Measurements from ENCODE around the gene NDUFA5.
A peak's percentile ranks its signal among the peaks of the same experiment; 100 is the strongest.

NDUFA5 gene

DNA sequence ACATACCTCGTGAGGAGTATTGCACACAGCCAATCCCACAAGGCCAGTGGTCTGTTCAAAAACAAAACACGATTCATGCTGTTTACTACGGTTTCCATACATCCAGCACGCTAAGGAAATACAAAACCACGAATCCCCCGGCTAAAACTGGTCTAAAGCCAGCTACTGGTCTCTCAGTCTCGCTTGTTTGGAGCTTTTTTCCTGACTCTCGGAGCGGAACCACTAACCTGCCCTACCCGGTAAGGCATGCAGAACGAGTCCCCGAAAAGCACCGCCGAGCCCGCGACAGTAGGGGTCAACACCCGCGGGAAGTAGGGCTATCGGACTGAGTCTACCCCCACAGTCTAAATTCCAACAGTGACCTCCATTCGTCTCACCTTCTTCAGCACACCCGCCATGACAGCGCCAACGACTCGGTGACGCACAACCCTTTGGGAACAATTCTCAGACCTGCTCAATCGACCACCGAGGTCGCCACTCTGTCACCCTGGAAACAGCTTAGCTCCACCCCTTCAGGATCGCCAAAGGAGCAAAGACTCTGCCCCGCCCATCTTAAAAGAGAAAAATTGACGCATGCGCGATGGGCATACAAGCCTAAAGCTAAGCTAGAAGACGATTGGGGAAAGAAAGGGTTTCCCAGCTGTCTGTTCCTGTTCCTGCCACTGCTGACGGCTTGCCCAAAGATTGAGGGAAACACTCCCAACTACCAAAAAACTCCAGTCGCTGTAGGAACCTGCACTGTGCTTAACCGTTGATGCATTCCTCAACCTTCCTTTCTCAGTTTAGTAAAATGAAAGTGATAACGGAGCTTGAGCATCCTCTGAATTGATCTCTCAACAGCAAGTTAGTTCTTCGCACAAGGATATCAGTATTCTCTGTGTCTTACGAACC is at the start of gene NDUFA5:
TSS of gene NDUFA5 (minus strand) at position 421 of the 891 bp plus-strand sequence. CDS start at position 398, 23 bp downstream.
- peaks cover 9% of the 10 kb centered on the region for H3K27me3 Mint-ChIP-seq
- H3K4me3 Mint-ChIP-seq: no peak within 1 kb of the TSS
- no peak within 1 kb of the TSS for H3K27ac Mint-ChIP-seq
- H3K36me3 Mint-ChIP-seq: peaks cover 11% of the 10 kb centered on the region
- ATAC-seq: peak; percentile 99
- peaks cover 13% of the 10 kb centered on the region for H3K4me1 Mint-ChIP-seq
- peaks cover 3% of the 10 kb centered on the region for H3K9me3 Mint-ChIP-seq

DNA sequence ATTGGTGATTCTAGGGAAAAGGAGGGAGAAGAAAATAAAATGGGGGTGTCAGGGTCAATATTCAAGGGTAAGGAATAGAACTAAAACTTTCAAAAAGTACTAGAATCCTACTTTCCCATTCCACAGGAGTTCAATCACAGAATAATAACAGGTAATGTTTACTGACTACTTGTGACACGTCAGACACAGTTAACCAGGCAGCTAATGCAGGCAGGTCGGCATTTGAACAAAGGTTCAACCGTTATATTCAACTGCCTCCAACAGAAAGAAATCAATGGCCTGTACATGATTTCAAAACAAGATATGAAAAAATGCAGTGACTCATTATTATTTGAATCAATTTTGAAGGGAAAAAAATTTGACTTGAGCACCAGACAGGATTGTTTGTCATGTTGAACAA is 47.1 kb upstream of the NDUFA5 start:
- Mint-ChIP-seq H3K36me3 (no peaks in the 10 kb centered on the region), H3K4me3 (no peak overlapping the region), H3K27ac (no peak overlapping the region), H3K27me3 (peaks cover 13% of the 10 kb centered on the region), H3K9me3 (no peaks in the 10 kb centered on the region), H3K4me1 (no peaks in the 10 kb centered on the region)
- no peak for ATAC-seq

DNA sequence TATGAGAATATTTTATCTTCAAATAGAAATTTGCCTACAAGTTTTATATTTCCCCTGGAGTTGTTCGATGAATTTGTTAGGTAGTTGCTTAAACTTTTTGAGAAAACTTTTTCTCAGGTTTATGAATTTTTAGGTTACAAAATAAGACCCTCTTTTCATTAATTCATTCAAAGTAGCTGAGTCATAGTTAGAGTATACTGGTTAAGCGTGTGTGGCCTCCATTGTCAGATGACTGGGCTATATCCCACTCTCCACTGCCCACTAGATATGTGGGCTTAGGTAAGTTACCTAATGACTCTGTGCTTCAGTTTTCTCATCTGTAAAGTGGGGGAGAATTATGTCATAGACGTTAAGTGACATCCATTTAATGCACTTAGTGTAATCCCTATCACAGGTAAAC is 45.0 kb upstream of the NDUFA5 start:
- no peaks in the 10 kb centered on the region for H3K9me3 Mint-ChIP-seq
- no peaks in the 10 kb centered on the region for H3K4me1 Mint-ChIP-seq
- ATAC-seq: no peak
- no peak overlapping the region for H3K27ac Mint-ChIP-seq
- no peaks in the 10 kb centered on the region for H3K36me3 Mint-ChIP-seq
- peaks cover 19% of the 10 kb centered on the region for H3K27me3 Mint-ChIP-seq
- no peak overlapping the region for H3K4me3 Mint-ChIP-seq

DNA sequence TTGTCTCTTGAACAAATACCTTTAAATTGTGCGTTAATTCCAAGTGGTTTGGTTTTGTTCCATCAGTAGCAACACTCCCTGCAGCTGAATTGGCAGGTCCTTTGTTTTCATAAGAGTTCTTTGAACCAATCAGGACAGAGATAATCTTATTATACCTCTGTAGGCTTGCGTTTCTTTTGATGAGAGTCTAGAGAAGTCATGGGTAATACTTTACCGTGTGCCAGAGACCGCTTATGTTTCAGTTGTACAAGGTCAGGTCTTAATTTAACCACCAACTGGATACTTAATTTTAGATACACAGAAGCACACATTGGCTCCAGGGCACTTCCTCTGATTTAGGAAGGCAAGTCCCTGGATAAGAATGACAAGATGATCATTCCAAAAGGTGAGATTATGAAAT is 43.9 kb upstream of the NDUFA5 start, which contains the start of gene ASB15:
TSS of gene ASB15 (plus strand) at position 292 of the 400 bp plus-strand sequence. CDS start 12,682 bp downstream, outside the sequence.
- Mint-ChIP-seq H3K27me3 (peaks cover 21% of the 10 kb centered on the region), H3K9me3 (no peaks in the 10 kb centered on the region), H3K27ac (no peak within 1 kb of the TSS), H3K4me1 (no peaks in the 10 kb centered on the region), H3K36me3 (no peaks in the 10 kb centered on the region), H3K4me3 (no peak within 1 kb of the TSS)
- no peak for ATAC-seq

DNA sequence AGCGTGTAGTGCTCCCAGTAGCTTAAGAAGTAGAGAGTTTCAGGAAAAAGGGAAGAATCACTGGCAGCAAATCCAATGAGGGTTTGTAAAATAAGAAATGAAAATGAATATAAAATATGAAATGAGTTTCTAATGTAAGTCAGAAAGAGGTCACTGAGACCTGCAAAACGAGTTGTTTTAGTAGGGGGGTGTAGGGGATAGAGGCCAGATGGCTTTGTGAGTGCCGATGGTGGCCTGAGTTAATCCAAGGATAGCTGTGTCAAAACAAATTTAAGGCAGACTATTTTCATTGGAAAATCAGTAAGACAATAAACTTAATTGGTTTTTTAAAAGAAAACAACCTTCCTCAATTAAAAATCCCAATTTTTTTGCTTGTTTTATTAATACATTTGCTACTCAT is 43.3 kb upstream of the NDUFA5 start:
- ATAC-seq: no peak
- Mint-ChIP-seq H3K27ac (no peak overlapping the region), H3K4me1 (no peaks in the 10 kb centered on the region), H3K4me3 (no peak overlapping the region), H3K9me3 (no peaks in the 10 kb centered on the region), H3K36me3 (no peaks in the 10 kb centered on the region), H3K27me3 (peaks cover 21% of the 10 kb centered on the region)

DNA sequence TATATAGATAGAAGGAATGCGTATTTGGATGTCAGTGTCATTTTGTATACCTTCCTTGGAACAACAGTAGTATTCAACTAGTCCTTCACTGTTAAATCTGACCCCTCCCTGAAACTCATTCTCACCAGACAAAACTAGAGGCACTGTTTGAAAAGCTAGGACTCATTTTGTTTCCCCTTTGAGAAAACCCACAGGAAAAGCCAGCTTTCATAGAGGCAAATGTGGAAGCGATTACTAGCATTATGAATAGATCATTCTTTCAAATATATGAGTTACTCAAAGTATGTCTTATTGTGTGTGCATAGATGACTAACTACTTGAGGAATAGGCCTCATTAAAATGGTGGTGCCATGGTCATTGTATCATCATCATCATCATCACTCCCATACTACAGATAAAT is 42.1 kb upstream of the NDUFA5 start:
- ATAC-seq: no peak
- Mint-ChIP-seq H3K4me3 (no peak overlapping the region), H3K9me3 (no peaks in the 10 kb centered on the region), H3K4me1 (no peaks in the 10 kb centered on the region), H3K27ac (no peak overlapping the region), H3K27me3 (peaks cover 31% of the 10 kb centered on the region), H3K36me3 (no peaks in the 10 kb centered on the region)

DNA sequence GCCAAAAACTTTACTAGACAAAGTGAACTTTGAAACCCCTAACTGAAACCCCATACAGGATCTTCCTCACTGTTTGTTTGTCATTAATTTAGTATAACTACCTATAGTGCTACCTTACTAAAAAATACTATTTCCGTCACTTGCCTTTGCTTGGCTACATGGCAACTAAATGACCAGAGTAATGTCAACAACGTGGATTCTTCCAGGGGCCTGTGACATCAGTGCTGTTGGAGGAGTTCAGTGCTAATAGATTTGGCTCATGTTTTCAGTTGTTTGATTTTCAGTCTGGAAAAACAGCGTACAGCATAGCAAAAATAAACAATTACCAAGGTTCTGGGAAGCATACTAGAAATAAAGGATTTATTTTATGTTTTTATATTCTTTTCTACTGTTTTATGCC is 41.0 kb upstream of the NDUFA5 start:
- Mint-ChIP-seq H3K27ac (no peak overlapping the region), H3K27me3 (peaks cover 36% of the 10 kb centered on the region), H3K4me3 (no peak overlapping the region), H3K9me3 (no peaks in the 10 kb centered on the region), H3K4me1 (no peaks in the 10 kb centered on the region), H3K36me3 (no peaks in the 10 kb centered on the region)
- ATAC-seq: no peak

DNA sequence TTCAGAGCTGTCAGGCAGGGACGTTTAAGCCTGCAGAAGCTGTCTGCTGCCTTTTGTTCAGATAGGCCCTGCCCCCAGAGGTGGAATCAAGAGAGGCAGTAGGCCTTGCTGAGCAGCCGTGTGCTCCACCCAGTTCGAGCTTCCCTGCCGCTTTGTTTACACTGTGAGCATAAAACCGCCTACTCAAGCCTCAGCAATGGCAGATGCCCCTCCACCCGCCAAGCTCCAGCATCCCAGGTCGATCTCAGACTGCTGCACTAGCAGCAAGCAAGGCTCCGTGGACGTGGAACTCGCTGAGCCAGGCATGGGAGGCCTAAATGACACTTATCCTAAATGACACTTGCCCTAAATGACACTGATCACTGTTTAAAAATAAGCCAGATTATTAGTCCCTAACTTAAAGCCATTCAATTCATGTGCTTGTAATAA is 37.2 kb upstream of the NDUFA5 start:
- Mint-ChIP-seq H3K4me3 (no peak overlapping the region), H3K4me1 (no peaks in the 10 kb centered on the region), H3K27ac (no peak overlapping the region), H3K36me3 (no peaks in the 10 kb centered on the region), H3K27me3 (peaks cover 63% of the 10 kb centered on the region), H3K9me3 (no peaks in the 10 kb centered on the region)
- ATAC-seq: no peak

DNA sequence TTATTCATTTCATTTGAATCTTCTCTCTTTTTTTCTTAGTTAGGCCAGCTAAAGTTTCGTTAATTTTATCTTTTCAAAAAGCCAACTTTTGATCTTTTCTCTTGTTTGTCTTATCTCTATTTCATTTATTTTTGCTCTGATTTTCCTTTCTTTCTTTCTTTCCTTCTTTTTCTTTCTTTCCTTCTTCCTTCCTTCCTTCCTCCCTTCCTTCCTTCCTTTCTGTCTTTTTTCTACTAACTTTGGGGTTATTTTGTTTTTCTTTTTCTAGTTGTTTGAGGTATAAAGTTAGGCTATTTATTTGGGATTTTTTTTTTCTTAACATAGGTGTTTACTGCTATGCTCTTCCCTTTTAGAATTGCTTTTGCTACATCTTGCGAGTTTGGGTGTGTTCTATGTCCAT is 30.8 kb upstream of the NDUFA5 start:
- H3K9me3 Mint-ChIP-seq: no peaks in the 10 kb centered on the region
- no peaks in the 10 kb centered on the region for H3K36me3 Mint-ChIP-seq
- peaks cover 31% of the 10 kb centered on the region for H3K27me3 Mint-ChIP-seq
- no peak overlapping the region for H3K27ac Mint-ChIP-seq
- H3K4me1 Mint-ChIP-seq: no peaks in the 10 kb centered on the region
- no peak overlapping the region for H3K4me3 Mint-ChIP-seq
- no peak for ATAC-seq

DNA sequence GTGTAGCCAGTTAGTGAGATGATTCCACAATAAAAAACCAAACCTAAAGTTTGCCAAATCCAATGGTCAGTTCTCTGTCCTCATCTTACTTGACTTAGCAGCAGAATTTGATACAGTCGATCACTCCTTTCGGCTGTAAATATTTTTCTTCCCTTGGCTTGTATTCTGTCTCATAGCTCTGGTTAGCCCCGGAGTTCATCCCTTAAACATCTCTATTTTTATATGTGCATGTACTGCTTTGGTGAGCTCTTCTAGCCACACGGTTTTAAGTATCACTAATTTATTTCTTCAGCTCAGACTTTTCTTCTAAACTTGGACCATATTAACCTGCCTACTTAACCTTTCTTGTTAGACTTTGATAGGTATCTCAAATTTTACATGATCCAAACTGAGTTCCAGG is 26.2 kb upstream of the NDUFA5 start:
- H3K4me1 Mint-ChIP-seq: no peaks in the 10 kb centered on the region
- no peak overlapping the region for H3K27ac Mint-ChIP-seq
- no peaks in the 10 kb centered on the region for H3K9me3 Mint-ChIP-seq
- peaks cover 15% of the 10 kb centered on the region for H3K27me3 Mint-ChIP-seq
- no peak overlapping the region for H3K4me3 Mint-ChIP-seq
- ATAC-seq: no peak
- H3K36me3 Mint-ChIP-seq: no peaks in the 10 kb centered on the region

DNA sequence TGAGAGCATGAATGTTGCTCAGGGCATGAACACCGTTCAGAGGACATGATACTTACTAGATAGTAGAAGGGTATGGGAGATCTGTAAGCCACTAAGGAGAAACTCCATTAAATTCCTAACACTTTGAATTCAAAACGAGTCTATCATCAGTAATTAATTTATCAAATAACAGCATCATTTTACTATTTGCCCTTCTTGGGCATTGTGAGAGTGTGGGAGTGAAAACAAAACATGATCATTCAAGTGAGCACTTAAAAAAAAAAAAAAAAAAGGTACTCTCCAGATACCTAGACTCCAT is 23.5 kb upstream of the NDUFA5 start:
- ATAC-seq: no peak
- Mint-ChIP-seq H3K36me3 (no peaks in the 10 kb centered on the region), H3K27ac (no peak overlapping the region), H3K27me3 (peaks cover 25% of the 10 kb centered on the region), H3K9me3 (no peaks in the 10 kb centered on the region), H3K4me3 (no peak overlapping the region), H3K4me1 (no peaks in the 10 kb centered on the region)

DNA sequence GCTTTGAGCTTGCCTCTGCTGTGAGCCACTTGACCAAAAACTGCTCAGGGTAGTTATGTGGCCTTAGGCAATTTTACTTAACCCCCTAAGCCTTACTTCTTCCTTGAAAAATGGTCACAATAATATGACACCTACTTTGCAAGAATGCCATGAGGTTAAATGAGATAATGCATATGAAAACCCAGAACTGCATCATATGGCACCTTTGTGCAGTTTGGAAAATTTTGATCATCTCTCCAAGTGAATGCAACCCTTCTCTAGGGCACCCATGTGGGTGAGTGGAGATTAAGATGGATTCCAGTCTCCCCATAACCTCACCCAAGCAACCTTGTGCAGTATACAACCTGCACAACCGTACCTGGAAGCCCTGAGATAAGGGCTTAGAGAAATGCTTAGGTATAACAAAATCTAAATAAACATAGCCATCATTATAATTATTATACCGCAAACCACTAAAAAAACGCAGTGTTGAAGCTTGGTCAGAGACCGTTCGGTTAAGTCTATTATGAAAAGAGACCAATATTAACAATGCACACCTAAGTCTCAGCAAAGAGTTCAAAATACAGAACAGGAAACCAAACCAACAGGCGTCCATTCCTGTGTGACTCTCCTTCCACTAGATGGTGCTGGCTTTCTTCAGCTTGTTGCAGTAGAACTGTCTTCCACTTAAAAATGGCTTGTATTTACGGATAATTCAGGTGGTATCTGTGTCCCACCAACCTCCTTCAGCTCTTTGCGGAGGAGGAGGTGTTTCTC is 23.0 kb upstream of the NDUFA5 start:
- no peak overlapping the region for H3K27ac Mint-ChIP-seq
- no peak overlapping the region for H3K4me3 Mint-ChIP-seq
- no peaks in the 10 kb centered on the region for H3K36me3 Mint-ChIP-seq
- no peaks in the 10 kb centered on the region for H3K4me1 Mint-ChIP-seq
- no peak for ATAC-seq
- H3K9me3 Mint-ChIP-seq: no peaks in the 10 kb centered on the region
- H3K27me3 Mint-ChIP-seq: peaks cover 25% of the 10 kb centered on the region

DNA sequence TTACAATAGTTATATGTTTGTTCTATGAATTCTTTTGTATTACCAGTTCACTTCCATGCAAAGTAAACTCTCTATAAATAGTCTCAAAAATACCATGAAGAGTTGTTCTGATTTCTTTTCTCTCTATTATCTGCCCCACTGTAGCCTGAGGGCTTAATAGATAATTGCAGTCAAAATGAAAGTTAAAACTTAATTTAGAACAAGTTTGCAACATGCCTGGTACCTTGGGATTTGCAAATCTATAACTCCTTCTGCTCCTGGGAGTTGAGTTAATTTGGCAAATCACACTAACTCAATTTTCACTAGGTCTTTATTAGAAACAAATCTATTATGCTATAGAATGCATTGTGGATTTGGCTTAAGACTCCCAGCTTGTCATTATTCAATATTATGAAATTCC is 21.8 kb upstream of the NDUFA5 start:
- Mint-ChIP-seq H3K27ac (no peak overlapping the region), H3K36me3 (no peaks in the 10 kb centered on the region), H3K4me1 (no peaks in the 10 kb centered on the region), H3K9me3 (no peaks in the 10 kb centered on the region), H3K4me3 (no peak overlapping the region), H3K27me3 (peaks cover 25% of the 10 kb centered on the region)
- ATAC-seq: no peak

DNA sequence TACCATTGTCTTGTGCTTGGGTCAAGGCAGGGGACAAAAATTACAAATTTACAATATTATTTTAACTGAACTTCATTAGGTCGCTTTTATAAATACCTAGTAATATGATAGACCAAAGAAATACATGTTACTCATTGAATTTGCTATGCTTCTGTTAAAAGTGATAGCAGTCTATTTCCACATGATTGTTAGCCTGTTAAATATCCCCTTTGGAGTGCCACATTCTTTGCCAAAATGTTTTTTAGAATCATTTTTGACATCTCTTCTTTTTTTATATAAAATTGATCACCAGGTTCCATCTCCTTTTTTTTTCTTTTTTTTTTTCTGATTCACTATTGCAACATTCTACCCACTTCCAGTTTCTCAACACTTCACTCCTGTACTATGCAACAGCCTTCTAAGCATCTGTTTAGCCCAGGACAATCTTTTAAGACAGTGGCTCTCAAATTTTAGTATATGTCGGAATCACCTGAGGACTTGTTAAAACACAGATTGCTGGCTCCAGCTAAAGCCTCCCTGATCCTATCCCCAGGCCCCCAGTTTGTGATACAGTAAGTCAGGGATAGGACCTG is 16.4 kb upstream of the NDUFA5 start:
- no peaks in the 10 kb centered on the region for H3K36me3 Mint-ChIP-seq

DNA sequence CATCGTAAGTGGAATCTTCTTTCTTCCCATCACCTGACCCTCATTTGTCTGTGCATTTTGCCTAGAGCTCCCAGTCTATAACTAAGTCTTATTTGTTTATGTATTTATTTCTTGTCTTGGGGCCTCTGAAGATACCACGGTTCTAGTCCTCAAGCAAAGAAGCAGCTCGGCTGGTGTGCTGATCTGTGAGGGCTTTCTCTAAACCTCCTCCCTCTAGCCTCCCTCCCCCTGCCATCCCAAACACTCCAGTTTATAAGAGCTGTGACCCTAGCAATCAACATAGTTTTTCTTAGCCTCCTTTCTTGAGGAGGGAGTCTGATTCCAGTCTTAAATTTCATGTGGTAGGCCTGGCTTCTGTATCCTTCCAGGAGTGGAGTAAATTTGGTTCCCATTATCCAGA is 15.7 kb upstream of the NDUFA5 start:
- no peaks in the 10 kb centered on the region for H3K9me3 Mint-ChIP-seq
- peaks cover 4% of the 10 kb centered on the region for H3K27me3 Mint-ChIP-seq
- peaks cover 8% of the 10 kb centered on the region for H3K4me1 Mint-ChIP-seq
- no peak for ATAC-seq
- H3K4me3 Mint-ChIP-seq: no peak overlapping the region
- H3K36me3 Mint-ChIP-seq: no peaks in the 10 kb centered on the region
- H3K27ac Mint-ChIP-seq: no peak overlapping the region

More for the DNA sequence above, 16.4 kb upstream of the NDUFA5 start:
- Mint-ChIP-seq H3K4me3 (no peak overlapping the region), H3K27ac (no peak overlapping the region), H3K27me3 (peaks cover 11% of the 10 kb centered on the region), H3K9me3 (no peaks in the 10 kb centered on the region), H3K4me1 (peaks cover 8% of the 10 kb centered on the region)
- no peak for ATAC-seq
